IPS DF 6.9 (cell line): Measurements from ENCODE around the gene PKP3.

Source experiments
- DNase-seq: peaks from one replicate; pipeline ENCODE4 v3.0.0-alpha.2; 2013; ENCODE audit warnings: low read depth, low spot score
- H3K27ac ChIP-seq: one replicate; pipeline ENCODE4 v1.5.1; 2013; ENCODE audit warnings: low read length, control low read depth
- H3K27me3 ChIP-seq: 2 replicates; pipeline ENCODE4 v1.6.1; 2013; ENCODE audit warnings: mild to moderate bottlenecking, low read length; ENCODE audit not compliant: control insufficient read depth, insufficient read depth
- H3K36me3 ChIP-seq: 2 replicates; pipeline ENCODE4 v1.6.1; 2013; ENCODE audit warnings: low read length; ENCODE audit not compliant: control insufficient read depth, insufficient read depth
- H3K4me1 ChIP-seq: 2 replicates; pipeline ENCODE4 v1.6.1; 2013; ENCODE audit warnings: low read length; ENCODE audit not compliant: control insufficient read depth, insufficient read depth
- H3K4me3 ChIP-seq: 2 replicates; pipeline ENCODE4 v1.5.1; 2013; ENCODE audit warnings: mild to moderate bottlenecking, low read length
- H3K9me3 ChIP-seq: 2 replicates; pipeline ENCODE4 v1.6.1; 2013; ENCODE audit warnings: low read length, inconsistent platforms; ENCODE audit not compliant: control insufficient read depth, insufficient read depth
- WGBS: extraction: QIAGEN DNeasy Blood & Tissue Kit; methylation state at CpG from one replicate; pipeline ENCODE4 v1.1.7; 2013; ENCODE audit warnings: mixed read lengths, missing lambda C conversion rate; ENCODE audit not compliant: insufficient read length, insufficient coverage; 5-methylcytosine and 5-hydroxymethylcytosine counted together

The PKP3 gene

DNA sequence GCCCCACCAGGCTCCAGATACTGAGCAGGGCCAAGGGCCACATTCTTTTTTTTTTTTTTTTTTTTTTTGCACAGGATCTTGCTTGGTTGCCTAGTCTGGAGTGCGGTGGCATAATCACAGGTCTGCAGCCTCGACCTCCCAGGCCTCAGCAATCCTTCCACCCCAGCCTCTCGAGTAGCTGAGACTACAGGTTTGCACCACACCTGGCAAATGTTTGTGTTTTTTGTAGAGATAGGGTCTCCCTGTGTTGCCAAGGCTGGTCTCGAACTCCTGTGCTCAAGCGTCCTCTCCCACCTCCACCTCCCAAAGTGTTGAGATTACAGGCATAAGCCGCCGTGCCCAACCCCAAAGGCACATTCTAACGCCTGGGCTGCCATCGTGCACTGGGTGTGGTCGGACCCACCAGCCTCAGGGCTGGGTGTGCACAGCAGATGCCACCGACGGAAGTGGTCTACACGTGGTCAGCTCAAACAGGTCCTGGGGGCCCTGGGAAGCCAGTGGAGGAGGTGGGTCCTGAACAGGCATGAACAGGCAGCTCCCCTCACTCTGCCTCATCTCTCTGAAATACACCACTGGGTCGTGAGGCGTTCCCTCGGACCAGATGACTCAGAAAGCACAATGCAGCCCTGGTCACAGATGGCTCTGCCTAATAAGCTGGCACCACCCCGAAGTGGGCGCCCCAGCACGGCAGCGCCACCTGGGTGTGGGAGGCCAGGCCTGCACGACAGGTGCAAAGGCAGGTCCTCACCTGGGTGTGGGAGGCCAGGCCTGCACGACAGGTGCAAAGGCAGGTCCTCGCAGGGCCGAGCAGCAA is 29.9 kb upstream of the PKP3 start:
- H3K4me1 ChIP-seq = peaks cover 11% of the 10 kb centered on the region
- no peak overlapping the region for H3K4me3 ChIP-seq
- no peaks in the 10 kb centered on the region for H3K36me3 ChIP-seq
- no peaks in the 10 kb centered on the region for H3K27me3 ChIP-seq
- DNase-seq = no peak
- H3K27ac ChIP-seq = no peak overlapping the region
- no CpG with 5 or more reads among the region's 24 CpGs for WGBS
- H3K9me3 ChIP-seq = no peaks in the 10 kb centered on the region; the same call in 1 of the 2 replicates

DNA sequence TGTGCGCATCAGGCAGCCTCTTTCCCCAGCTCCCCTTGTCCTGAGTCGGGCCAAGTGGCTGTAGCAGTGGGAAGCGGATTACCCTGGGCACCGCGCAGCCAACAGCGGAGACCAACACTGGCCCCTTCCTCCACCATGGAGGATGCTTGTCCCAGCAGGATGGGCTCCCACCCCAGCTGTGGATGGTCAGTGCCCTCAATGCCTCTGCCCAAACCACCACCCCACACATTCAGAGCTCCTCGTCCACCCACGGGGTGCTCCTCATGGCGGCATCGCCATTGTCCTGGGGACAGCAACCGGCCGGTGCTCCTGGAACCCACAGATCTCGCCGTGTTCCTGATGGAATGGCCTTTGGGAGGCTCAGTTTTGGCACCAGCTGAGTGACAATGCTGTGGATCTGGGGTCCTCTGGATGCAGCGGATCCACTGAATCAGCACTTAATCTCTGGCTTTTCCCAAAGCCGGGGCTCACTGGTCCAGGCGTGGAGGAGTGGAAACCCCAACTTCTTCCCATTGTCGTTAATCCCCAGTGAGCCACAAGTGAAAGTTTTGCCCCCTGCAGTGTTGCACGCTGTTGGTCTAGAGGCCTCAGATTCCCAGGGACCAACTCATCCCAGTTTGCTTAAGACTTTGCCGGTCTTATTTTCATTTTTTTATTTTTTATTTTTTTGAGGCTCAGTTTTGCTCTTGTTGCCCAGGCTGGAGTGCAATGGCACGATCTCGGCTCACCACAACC is 28.9 kb upstream of the PKP3 start:
- no peak for DNase-seq
- H3K27me3 ChIP-seq = no peaks in the 10 kb centered on the region
- no peaks in the 10 kb centered on the region; the same call in 1 of the 2 replicates for H3K9me3 ChIP-seq
- no peak overlapping the region for H3K27ac ChIP-seq
- H3K4me1 ChIP-seq = peaks cover 11% of the 10 kb centered on the region
- no peaks in the 10 kb centered on the region for H3K36me3 ChIP-seq
- no peak overlapping the region for H3K4me3 ChIP-seq
- WGBS = no CpG with 5 or more reads among the region's 22 CpGs

DNA sequence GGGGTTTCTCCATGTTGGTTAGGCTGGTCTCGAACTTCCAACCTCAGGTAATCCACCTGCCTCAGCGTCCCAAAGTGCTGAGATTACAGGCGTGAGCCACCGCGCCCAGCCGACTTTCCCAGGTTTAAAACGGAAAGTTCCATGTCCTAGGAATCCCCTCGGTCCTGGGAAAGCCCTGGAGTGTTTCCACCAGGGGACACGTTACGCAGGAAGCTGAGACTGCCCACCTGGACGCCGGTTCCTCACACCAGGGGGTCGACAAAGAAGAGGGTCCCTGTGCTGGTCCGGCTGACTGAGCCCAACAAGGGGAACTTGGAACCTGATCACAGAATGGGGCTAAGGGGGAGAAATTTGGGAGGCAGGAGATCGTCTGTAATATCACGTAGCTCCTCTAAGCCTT is 28.2 kb upstream of the PKP3 start:
- H3K4me3 ChIP-seq = no peak overlapping the region
- no peaks in the 10 kb centered on the region for H3K36me3 ChIP-seq
- DNase-seq = no peak
- H3K27ac ChIP-seq = no peak overlapping the region
- H3K27me3 ChIP-seq = no peaks in the 10 kb centered on the region
- H3K4me1 ChIP-seq = peaks cover 11% of the 10 kb centered on the region
- no CpG with 5 or more reads among the region's 16 CpGs for WGBS
- no peaks in the 10 kb centered on the region; the same call in 1 of the 2 replicates for H3K9me3 ChIP-seq

DNA sequence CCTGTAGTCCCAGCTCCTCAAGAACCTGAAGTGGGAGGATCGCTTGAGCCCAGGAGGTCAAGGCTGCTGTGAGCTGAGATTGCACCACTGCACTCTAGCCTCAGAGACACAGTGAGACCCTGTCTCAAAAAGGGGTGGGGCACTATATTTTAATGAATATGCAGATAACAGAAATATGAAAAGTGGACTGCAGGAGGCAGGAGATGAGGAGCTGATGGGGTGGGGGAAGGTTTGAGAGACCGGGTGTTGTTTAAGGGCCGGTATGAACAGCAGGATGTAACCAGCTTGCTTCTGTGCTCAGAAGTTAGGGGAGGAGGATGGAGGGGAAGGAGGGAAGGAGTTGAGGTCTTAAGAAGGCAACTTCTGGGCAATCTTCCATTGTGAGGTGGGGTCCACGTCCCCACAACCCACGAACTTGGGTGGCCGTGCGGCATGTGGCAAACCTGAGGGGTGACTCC is 26.0 kb upstream of the PKP3 start:
- H3K4me1 ChIP-seq = peaks cover 11% of the 10 kb centered on the region
- H3K4me3 ChIP-seq = peak overlapping the region; percentile 14; the same call in 1 of the 2 replicates
- DNase-seq = no peak
- no peaks in the 10 kb centered on the region for H3K9me3 ChIP-seq
- no peaks in the 10 kb centered on the region for H3K27me3 ChIP-seq
- 0 out of 2 replicates have a peak, but pooled peaks cover 6% of the 10 kb centered on the region for H3K36me3 ChIP-seq
- WGBS = no CpG with 5 or more reads among the region's 7 CpGs
- H3K27ac ChIP-seq = no peak overlapping the region

DNA sequence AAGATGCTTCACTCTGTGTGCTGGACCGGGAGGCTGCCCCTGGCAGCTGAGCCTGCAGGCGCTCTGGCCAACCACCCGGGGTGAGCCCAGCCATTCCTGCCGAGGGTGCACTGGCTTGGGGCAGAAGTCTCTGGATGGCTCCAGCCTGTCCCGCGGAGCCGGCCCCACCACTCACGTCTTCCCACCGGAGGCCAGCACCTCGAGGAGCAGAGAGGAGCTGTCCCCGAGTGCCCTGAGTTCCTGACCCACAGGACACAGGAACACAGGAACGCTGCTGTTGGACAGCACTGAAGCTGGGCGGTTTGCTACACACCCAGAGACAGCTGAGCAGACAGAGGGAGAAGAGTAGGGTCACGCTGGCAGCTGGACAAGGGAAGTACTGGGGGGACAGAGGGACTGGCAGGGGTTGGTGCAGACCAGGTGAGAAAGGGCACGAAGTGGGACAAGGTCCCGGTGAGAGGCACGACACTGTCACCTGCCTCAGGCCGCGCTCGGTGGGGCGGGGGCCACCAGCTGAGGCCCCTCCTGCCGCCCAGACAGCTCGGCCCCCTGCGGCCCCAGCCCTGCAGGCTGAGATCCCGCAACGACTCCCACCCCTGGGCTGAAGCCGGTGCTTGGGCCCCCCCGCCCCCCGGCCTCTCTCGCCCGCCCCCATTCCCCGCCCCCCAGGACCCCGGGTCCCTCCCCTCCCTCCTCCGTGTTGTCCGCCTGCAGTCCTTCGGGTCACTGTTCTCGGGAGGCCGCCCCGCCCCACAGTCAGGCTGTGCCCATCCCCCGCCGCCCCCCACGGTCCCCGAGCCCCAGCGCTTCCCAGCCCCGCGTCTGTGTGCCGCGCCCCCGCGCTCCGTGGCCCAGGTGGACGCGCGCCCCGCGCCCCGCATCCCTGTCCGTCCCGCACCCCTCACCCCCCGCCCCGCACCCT is 25.3 kb upstream of the PKP3 start:
- no peak overlapping the region for H3K27ac ChIP-seq
- peaks cover 11% of the 10 kb centered on the region for H3K36me3 ChIP-seq
- H3K27me3 ChIP-seq = no peaks in the 10 kb centered on the region
- H3K9me3 ChIP-seq = no peaks in the 10 kb centered on the region
- H3K4me1 ChIP-seq = peaks cover 11% of the 10 kb centered on the region
- peak overlapping the region; percentile 44; the same call in 1 of the 2 replicates for H3K4me3 ChIP-seq
- DNase-seq = no peak
- WGBS = no CpG with 5 or more reads among the region's 61 CpGs

DNA sequence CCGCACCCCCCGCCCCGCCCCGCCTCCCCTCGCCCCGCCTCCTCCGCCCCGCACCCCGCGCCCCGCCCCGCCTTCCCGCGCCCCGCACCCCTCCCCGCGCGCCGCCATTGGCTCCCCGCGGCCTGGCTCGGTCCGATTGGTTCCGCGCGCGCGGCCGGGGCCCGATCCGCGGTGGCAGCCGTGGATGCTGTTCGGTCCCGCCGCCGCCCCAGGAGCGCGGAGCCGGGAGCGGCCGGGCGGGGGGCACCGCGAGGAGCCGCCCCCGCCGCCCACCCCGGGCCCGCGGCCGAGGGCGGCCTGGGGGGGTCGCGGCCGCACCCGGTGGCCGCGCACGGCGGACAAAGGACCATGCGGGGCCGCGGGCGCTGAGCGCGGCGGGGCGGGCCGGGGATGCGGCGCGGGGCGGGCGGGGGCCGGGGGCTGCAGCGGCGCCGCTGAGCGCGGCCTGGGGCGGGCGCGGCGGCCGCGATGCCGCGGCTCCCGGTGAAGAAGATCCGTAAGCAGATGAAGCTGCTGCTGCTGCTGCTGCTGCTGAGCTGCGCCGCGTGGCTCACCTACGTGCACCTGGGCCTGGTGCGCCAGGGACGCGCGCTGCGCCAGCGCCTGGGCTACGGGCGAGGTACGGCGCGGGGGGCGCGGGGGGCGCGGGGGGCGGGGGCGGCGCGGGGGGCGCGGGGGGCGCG is 24.5 kb upstream of the PKP3 start, which contains the start of gene B4GALNT4:
Gene B4GALNT4 (plus strand): TSS at position 164 of the 683 bp plus-strand sequence. CDS start 305 bp downstream, at position 469.
- Histone ChIP-seq H3K4me3 (peak within 1 kb of the TSS; percentile 47; the same call in 1 of the 2 replicates), H3K4me1 (peaks cover 8% of the 10 kb centered on the region), H3K36me3 (peaks cover 14% of the 10 kb centered on the region), H3K27me3 (no peaks in the 10 kb centered on the region), H3K27ac (no peak within 1 kb of the TSS), H3K9me3 (no peaks in the 10 kb centered on the region)
- WGBS = no CpG with 5 or more reads among the region's 118 CpGs
- DNase-seq = no peak

DNA sequence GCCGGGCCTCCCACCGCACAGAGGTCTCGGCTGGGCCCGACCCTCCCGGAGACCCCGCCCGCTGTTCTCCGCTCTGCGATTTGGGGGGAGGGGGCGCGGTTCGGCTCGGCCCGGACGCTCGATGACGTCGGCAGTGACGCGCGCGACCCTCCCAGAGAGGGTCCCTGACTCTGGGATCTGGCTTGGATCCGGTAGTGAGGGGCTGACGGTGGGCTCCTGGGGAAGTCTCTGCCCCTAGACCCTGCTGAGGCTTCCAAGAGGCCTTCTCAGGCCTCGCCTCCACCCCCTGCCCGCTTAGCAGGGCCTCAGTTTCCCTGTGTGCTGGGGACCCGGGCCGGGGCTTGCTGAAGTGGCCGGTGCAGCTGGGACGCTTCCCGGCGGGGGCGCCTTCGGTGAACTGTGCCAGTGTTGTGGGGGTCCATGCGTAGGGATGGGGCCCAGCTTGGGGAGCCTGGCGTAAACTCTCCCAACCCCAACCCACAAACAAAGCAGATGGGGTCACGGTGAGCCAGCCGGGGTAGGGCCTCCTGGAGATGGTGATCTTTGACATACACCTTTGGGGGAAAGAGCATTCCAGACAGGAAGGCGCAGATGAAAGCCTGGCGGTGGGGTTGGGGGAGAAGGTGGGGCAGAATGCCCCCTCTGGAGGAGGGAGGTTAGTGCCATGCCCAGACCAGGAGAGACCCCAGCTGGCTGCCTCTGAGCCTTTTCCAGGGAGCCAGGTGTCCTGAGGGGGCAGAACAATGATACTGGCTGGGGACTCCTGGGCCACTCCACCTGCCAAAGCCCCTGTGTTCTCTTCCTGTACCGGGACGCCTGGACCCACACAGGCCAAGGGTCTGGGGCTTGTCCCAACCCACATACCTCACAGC is 23.7 kb upstream of the PKP3 start:
- H3K36me3 ChIP-seq = peaks cover 14% of the 10 kb centered on the region
- no peaks in the 10 kb centered on the region for H3K27me3 ChIP-seq
- DNase-seq = no peak
- H3K4me3 ChIP-seq = peak overlapping the region; percentile 47; the same call in 1 of the 2 replicates
- H3K4me1 ChIP-seq = peaks cover 8% of the 10 kb centered on the region
- no CpG with 5 or more reads among the region's 42 CpGs for WGBS
- H3K9me3 ChIP-seq = no peaks in the 10 kb centered on the region
- no peak overlapping the region for H3K27ac ChIP-seq

DNA sequence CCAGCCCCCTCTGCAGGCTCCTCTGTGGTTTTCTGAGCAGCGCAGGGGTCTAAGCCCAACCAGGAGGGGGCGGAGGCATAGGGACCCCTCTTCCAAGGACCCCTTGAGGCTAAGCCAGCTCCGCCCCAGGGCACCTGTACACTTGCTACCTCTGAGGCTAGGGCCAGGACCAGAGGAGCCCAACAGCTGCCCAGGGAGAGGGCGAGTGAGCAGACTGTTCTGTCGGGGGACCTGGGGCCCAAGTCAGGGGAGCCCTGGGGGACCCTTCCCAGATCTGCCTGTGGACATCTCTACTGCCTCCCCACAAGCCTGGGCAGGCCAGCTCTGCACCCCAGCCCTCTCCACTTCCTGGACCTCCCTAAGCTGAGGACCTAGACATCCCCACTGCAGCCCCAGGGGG is 23.0 kb upstream of the PKP3 start:
- H3K4me3 ChIP-seq = no peak overlapping the region

More for the DNA sequence above, 23.0 kb upstream of the PKP3 start:
- H3K9me3 ChIP-seq = no peaks in the 10 kb centered on the region
- peaks cover 8% of the 10 kb centered on the region for H3K4me1 ChIP-seq
- H3K27me3 ChIP-seq = no peaks in the 10 kb centered on the region
- peaks cover 18% of the 10 kb centered on the region for H3K36me3 ChIP-seq
- no peak for DNase-seq
- no CpG with 5 or more reads among the region's 5 CpGs for WGBS
- no peak overlapping the region for H3K27ac ChIP-seq
